H1 (cell line): ENCODE data around the gene ADO. TPM values are rescaled to one million over a fixed set of nuclear protein-coding genes. Genes with fewer than 3 reads are reported as not detected.

ENCODE experiments used
- BACH1 ChIP-seq: IDR thresholded peaks from 2 replicates; pipeline ENCODE4 v1.6.1; 2012; ENCODE audit warnings: low read length, improper control_type of control experiment
- BCL11A ChIP-seq, 2 experiments: IDR thresholded peaks; one replicate each; pipeline ENCODE4 v1.6.1; 2011; ENCODE audit warnings: low read depth in 2 of 2, low read length in 2 of 2, mild to moderate bottlenecking in 2 of 2
- CTBP2 ChIP-seq: IDR thresholded peaks from 2 replicates; pipeline ENCODE4 v1.7.0; 2011; ENCODE audit warnings: borderline replicate concordance, mild to moderate bottlenecking, moderate library complexity, mixed read lengths, low read length; ENCODE audit not compliant: insufficient read depth, insufficient read length
- EGR1 ChIP-seq: IDR thresholded peaks from 2 replicates; pipeline ENCODE4 v1.6.1; 2011; ENCODE audit warnings: low read depth, low read length, borderline replicate concordance
- FOSL1 ChIP-seq: IDR thresholded peaks from 2 replicates; pipeline ENCODE4 v1.6.1; 2011; ENCODE audit warnings: mild to moderate bottlenecking, low read depth, low read length, moderate library complexity; ENCODE audit not compliant: insufficient read depth
- JUND ChIP-seq: IDR thresholded peaks from 2 replicates; pipeline ENCODE4 v1.6.1; 2011; ENCODE audit warnings: mild to moderate bottlenecking, improper control_type of control experiment, low read length
- RBBP5 ChIP-seq: IDR thresholded peaks from 2 replicates; pipeline ENCODE4 v1.7.1; 2012; ENCODE audit warnings: low read depth, mild to moderate bottlenecking, inconsistent platforms, low read length, moderate library complexity, borderline replicate concordance
- SP4 ChIP-seq: IDR thresholded peaks from 2 replicates; pipeline ENCODE4 v1.6.1; 2012; ENCODE audit warnings: low read length, inconsistent platforms
- polyA plus RNA-seq, 7 experiments: library from polyadenylated mRNA; depleted of rRNA in 3 of 7; stranded (reverse) in 5 of 7; unstranded in 2 of 7; fragments of >200 nt in 5 of 7; fragments of 200-250 nt in 2 of 7; gene quantifications; 1 replicate in 5 of 7; 2 replicates in 1 of 7; 4 replicates in 1 of 7; pipeline versions ENCODE4 v1.2.1 to v1.2.3, GENCODE V29; 2011 to 2013; ENCODE audit warnings: missing spikeins in 2 of 7, mixed read lengths in 2 of 7
- total RNA-seq: library from RNA; stranded (reverse); fragmentation: NEBNext Ultra II Directional; extraction: Animal tissue kit (Norgen Biotek cat#: 25700); gene quantifications from 2 replicates; pipeline ENCODE4 v1.2.1, GENCODE V29; 2021
- TF ChIP-seq, protein P1 (sequence below): fragments of 300-600 bp; sonication (generic); IDR thresholded peaks from 2 replicates; pipeline ENCODE4 v1.7.1; 2012; ENCODE audit warnings: low read length, moderate library complexity, mild to moderate bottlenecking, inconsistent platforms; ENCODE audit not compliant: insufficient replicate concordance
- TF ChIP-seq, protein P2 (sequence below): IDR thresholded peaks from 2 replicates; pipeline ENCODE4 v1.6.1; 2012; ENCODE audit warnings: inconsistent platforms

ADO gene
- total and polyA plus RNA-seq, 2 of the 8 experiments (the other 6 are each of a cell fraction or from before 2014, with no cell fraction given), result 18.7 to 27.9 TPM

DNA sequence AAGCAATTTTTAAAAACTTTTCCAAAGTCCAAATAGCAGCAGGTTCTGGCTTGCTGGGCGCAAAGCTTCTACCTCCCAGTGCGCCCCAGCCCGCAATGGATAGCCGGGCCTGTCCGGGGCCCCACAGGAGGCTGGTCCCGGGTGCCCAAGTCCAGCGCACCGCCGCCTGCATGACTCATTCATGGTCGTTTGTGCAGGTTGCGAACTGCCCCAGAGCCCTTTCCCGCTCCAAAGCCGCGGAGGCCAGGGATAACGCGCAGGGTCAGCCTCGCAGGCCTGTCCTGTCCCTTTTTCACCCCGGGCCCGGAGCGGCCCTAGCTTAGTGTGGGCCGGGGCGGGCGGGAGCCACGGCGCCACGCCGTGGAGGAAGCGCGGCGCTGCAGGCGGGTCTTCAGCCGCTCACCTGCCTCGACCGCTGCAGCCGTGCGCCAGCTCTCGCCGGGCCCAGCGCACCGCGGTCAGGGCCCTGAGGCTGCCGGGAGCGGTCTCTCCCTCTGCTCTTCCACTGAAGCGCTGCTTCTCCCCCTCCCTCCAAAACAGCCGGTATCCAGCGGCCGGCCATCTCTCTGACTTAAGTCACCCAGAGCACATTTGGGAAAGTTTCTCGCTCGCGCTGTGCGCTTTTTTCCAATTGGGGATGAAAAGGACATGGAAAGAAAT lies 13.4 kb downstream of the ADO start (continued):
- TF ChIP-seq, protein P1, sequence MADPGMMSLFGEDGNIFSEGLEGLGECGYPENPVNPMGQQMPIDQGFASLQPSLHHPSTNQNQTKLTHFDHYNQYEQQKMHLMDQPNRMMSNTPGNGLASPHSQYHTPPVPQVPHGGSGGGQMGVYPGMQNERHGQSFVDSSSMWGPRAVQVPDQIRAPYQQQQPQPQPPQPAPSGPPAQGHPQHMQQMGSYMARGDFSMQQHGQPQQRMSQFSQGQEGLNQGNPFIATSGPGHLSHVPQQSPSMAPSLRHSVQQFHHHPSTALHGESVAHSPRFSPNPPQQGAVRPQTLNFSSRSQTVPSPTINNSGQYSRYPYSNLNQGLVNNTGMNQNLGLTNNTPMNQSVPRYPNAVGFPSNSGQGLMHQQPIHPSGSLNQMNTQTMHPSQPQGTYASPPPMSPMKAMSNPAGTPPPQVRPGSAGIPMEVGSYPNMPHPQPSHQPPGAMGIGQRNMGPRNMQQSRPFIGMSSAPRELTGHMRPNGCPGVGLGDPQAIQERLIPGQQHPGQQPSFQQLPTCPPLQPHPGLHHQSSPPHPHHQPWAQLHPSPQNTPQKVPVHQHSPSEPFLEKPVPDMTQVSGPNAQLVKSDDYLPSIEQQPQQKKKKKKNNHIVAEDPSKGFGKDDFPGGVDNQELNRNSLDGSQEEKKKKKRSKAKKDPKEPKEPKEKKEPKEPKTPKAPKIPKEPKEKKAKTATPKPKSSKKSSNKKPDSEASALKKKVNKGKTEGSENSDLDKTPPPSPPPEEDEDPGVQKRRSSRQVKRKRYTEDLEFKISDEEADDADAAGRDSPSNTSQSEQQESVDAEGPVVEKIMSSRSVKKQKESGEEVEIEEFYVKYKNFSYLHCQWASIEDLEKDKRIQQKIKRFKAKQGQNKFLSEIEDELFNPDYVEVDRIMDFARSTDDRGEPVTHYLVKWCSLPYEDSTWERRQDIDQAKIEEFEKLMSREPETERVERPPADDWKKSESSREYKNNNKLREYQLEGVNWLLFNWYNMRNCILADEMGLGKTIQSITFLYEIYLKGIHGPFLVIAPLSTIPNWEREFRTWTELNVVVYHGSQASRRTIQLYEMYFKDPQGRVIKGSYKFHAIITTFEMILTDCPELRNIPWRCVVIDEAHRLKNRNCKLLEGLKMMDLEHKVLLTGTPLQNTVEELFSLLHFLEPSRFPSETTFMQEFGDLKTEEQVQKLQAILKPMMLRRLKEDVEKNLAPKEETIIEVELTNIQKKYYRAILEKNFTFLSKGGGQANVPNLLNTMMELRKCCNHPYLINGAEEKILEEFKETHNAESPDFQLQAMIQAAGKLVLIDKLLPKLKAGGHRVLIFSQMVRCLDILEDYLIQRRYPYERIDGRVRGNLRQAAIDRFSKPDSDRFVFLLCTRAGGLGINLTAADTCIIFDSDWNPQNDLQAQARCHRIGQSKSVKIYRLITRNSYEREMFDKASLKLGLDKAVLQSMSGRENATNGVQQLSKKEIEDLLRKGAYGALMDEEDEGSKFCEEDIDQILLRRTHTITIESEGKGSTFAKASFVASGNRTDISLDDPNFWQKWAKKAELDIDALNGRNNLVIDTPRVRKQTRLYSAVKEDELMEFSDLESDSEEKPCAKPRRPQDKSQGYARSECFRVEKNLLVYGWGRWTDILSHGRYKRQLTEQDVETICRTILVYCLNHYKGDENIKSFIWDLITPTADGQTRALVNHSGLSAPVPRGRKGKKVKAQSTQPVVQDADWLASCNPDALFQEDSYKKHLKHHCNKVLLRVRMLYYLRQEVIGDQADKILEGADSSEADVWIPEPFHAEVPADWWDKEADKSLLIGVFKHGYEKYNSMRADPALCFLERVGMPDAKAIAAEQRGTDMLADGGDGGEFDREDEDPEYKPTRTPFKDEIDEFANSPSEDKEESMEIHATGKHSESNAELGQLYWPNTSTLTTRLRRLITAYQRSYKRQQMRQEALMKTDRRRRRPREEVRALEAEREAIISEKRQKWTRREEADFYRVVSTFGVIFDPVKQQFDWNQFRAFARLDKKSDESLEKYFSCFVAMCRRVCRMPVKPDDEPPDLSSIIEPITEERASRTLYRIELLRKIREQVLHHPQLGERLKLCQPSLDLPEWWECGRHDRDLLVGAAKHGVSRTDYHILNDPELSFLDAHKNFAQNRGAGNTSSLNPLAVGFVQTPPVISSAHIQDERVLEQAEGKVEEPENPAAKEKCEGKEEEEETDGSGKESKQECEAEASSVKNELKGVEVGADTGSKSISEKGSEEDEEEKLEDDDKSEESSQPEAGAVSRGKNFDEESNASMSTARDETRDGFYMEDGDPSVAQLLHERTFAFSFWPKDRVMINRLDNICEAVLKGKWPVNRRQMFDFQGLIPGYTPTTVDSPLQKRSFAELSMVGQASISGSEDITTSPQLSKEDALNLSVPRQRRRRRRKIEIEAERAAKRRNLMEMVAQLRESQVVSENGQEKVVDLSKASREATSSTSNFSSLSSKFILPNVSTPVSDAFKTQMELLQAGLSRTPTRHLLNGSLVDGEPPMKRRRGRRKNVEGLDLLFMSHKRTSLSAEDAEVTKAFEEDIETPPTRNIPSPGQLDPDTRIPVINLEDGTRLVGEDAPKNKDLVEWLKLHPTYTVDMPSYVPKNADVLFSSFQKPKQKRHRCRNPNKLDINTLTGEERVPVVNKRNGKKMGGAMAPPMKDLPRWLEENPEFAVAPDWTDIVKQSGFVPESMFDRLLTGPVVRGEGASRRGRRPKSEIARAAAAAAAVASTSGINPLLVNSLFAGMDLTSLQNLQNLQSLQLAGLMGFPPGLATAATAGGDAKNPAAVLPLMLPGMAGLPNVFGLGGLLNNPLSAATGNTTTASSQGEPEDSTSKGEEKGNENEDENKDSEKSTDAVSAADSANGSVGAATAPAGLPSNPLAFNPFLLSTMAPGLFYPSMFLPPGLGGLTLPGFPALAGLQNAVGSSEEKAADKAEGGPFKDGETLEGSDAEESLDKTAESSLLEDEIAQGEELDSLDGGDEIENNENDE, result no peak
- TF ChIP-seq RBBP5, result no peak
- no peak for TF ChIP-seq FOSL1
- TF ChIP-seq, protein P2, sequence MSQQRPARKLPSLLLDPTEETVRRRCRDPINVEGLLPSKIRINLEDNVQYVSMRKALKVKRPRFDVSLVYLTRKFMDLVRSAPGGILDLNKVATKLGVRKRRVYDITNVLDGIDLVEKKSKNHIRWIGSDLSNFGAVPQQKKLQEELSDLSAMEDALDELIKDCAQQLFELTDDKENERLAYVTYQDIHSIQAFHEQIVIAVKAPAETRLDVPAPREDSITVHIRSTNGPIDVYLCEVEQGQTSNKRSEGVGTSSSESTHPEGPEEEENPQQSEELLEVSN, result no peak; the same call in 1 of the 2 replicates
- peak; percentile 35 for TF ChIP-seq CTBP2
- no peak for TF ChIP-seq BCL11A (IDR thresholded peaks at IDR 0.05; ENCODE audit: low read depth in 2 of 2, low read length in 2 of 2)
- TF ChIP-seq SP4, result 0 out of 2 replicates have a peak, but pooled peaks have one; percentile 4
- TF ChIP-seq BACH1, result no peak
- no peak for TF ChIP-seq EGR1
- TF ChIP-seq JUND, result peak; percentile 15; the same call in 1 of the 2 replicates
